SJSA1 (cell line): ENCODE measurements around the gene SLC8B1. TPM values are rescaled to one million over a fixed set of nuclear protein-coding genes. Genes with fewer than 3 reads are reported as not detected.

Source experiments
- DNase-seq, 2 experiments: peaks; one replicate each; pipeline ENCODE4 v3.0.0-alpha.2; 2015 to 2020; ENCODE audit warnings: low spot score in 2 of 2, low read depth in 1 of 2
- H3K27ac ChIP-seq: fragments of 250-450 bp; sonication (Bioruptor Pico); 2 replicates; pipeline ENCODE4 v1.5.1; 2020; ENCODE audit warnings: mild to moderate bottlenecking, moderate library complexity
- H3K27me3 ChIP-seq: fragments of 250-450 bp; sonication (Bioruptor Pico); replicated peaks from 2 replicates; pipeline ENCODE4 v1.5.1; 2020; ENCODE audit warnings: mild to moderate bottlenecking, moderate library complexity
- H3K36me3 ChIP-seq: fragments of 250-450 bp; sonication (Bioruptor Pico); 2 replicates; pipeline ENCODE4 v1.5.1; 2020; ENCODE audit warnings: mild to moderate bottlenecking
- H3K4me1 ChIP-seq: fragments of 250-450 bp; sonication (Bioruptor Pico); replicated peaks from 2 replicates; pipeline ENCODE4 v1.6.1; 2021; ENCODE audit warnings: mild to moderate bottlenecking
- H3K4me3 ChIP-seq: fragments of 250-450 bp; sonication (Bioruptor Pico); 2 replicates; pipeline ENCODE4 v1.5.1; 2020; ENCODE audit warnings: mild to moderate bottlenecking
- H3K9me3 ChIP-seq: fragments of 250-450 bp; sonication (Bioruptor Pico); replicated peaks from 2 replicates; pipeline ENCODE4 v1.5.1; 2020; ENCODE audit warnings: mild to moderate bottlenecking
- total RNA-seq: library from RNA; depleted of rRNA; stranded (reverse); fragments of >200 nt; shearing (Covaris generic); gene quantifications from 2 replicates; pipeline ENCODE4 v1.2.3, GENCODE V29; 2014; rRNA removed

SLC8B1 gene
- 9.4 and 27.4 TPM in 2 replicates for total RNA-seq

DNA sequence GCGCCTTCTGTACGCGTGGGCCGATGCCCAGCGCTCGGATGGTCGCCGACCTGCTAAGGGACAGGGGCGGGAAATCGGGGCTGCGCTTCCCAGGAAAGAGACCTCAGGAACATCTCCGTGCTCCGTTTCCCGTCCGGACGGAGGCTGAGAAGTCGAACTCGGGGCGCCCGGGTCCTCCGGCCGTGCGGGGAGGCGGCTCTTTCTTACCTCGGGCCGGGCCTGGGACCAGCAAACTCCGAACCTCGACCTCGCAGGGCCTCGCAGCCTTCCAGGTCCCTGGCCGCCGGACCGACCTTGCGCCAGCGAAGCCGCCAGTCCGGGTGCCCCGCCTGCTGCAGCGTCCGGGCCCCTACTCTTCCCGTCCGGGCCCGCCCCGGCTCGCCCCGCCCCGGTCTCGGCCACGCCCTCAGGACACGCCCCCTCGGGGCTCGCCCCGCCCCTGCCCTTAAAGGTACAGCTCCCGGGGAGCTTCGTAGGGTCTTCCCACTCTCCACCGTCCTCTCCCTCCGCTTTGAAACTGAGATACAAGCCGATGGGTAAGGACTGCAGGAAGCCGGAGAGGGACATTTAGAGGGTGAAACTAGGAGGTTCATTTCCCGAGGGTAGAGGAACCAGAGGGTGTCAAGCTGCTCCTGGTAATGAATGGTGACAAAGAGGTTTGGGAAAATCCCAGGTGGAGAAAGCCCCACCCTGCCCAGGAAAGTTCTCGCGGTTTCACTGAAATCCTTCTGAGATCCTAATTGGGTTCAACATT lies at the start of gene SLC8B1:
Gene SLC8B1, minus strand, starts transcription at position 324 of the 754 bp plus-strand sequence. CDS start 2,231 bp downstream, outside the sequence.
- Histone ChIP-seq H3K4me3 (peak within 1 kb of the TSS; percentile 67), H3K36me3 (peaks cover 8% of the 10 kb centered on the region; the same call in 1 of the 2 replicates), H3K4me1 (peaks cover 11% of the 10 kb centered on the region), H3K27ac (no peak within 1 kb of the TSS), H3K27me3 (no peaks in the 10 kb centered on the region), H3K9me3 (no peaks in the 10 kb centered on the region)
- DNase-seq: peak; percentile 76 to 79

DNA sequence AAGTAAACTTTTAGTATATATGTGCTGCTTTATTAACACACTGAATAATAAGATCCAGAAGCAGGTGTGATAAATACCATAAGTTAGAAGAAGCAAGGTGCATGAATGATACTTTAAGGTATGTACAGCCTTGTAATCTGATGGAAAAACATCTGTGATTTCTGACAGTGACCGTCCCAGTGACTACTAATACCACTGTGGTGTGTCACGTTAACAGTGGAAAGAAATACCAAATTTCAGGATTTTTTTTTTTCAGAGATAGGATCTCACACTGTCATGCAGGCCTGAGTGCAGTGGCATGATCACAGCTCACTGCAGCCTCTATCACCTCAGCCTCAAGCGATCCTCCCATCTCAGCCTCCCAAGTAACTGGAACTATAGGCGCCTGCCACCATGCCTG lies 47.3 kb upstream of the SLC8B1 start:
- DNase-seq: no peak
- Histone ChIP-seq H3K27ac (no peak overlapping the region), H3K4me1 (no peaks in the 10 kb centered on the region), H3K27me3 (no peaks in the 10 kb centered on the region), H3K9me3 (no peaks in the 10 kb centered on the region), H3K4me3 (no peak overlapping the region), H3K36me3 (no peaks in the 10 kb centered on the region; the same call in 1 of the 2 replicates)

DNA sequence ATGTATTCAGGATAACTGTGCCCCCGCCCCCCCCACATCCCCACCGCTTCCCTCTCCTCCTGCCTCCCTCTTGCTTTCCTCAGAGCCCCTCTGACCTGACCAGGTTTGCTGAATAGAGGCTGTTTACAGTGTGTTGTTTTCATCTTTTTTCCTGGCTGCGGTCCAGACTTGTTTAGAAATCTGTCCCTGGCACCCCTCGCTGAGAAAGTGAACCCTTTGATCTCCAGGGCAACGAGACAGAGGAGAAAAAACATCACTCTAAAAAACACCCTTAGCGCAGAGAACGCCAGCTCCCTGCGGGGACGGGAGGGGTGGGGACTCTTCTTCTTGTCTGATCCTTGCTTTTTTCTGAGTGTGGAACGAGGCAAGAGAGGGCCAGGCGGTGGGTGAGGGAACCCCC lies 46.3 kb upstream of the SLC8B1 start:
- H3K27me3 ChIP-seq: no peaks in the 10 kb centered on the region
- no peaks in the 10 kb centered on the region for H3K9me3 ChIP-seq
- H3K4me1 ChIP-seq: no peaks in the 10 kb centered on the region
- H3K36me3 ChIP-seq: no peaks in the 10 kb centered on the region; the same call in 1 of the 2 replicates
- H3K27ac ChIP-seq: no peak overlapping the region
- H3K4me3 ChIP-seq: no peak overlapping the region
- DNase-seq: no peak

DNA sequence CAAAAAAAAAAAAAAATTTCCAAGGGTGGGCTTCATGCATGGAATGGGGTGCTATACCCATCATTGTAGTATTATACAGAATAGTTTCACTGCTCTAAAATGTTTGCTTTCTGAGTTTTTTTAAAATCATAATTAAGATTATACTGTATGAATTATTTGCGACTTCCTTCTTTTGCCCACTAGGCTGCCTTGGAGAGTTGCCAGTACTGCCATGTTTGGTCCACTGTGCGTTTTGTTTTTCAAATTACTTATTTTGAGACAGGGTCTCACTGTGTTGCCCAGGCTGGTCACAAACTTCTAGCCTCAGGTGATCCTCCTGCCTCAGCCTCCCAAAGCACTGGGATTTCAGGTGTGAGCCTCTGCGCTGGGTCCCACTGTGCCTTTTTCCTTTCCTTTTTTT lies 43.4 kb upstream of the SLC8B1 start:
- Histone ChIP-seq H3K4me1 (no peaks in the 10 kb centered on the region), H3K27me3 (no peaks in the 10 kb centered on the region), H3K36me3 (peaks cover 7% of the 10 kb centered on the region; the same call in 1 of the 2 replicates), H3K9me3 (no peaks in the 10 kb centered on the region), H3K4me3 (no peak overlapping the region), H3K27ac (no peak overlapping the region)
- no peak for DNase-seq

DNA sequence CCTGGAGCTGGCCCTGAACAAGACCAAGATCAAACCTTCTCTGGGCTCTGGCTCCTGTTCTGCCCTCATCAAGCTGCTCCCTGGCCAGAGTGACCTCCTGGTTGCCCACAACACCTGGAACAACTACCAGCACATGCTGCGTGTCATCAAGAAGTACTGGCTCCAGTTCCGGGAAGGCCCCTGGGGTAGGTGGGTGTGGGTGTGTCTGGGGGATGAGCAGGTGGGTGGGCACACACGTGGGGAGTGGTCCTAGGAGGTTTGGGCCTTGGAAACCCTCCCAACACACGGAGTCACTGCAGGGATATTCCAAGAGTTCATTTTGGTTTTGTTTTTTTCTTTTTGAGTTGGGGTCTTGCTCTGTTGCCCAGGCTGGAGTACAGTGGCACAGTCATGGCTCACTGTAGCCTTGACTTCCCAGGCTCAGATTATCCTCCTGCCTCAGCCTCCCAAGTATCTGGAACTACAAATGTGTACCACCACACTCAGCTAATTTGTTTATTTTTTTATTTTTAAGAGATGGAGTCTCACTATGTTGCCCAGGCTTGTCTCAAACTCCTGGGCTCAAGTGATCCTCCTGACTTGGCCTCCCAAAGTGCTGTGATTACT lies 40.0 kb upstream of the SLC8B1 start:
- no peaks in the 10 kb centered on the region for H3K9me3 ChIP-seq
- H3K4me1 ChIP-seq: no peaks in the 10 kb centered on the region
- DNase-seq: no peak
- H3K36me3 ChIP-seq: peaks cover 7% of the 10 kb centered on the region; the same call in 1 of the 2 replicates
- H3K27me3 ChIP-seq: no peaks in the 10 kb centered on the region
- no peak overlapping the region for H3K4me3 ChIP-seq
- no peak overlapping the region for H3K27ac ChIP-seq

DNA sequence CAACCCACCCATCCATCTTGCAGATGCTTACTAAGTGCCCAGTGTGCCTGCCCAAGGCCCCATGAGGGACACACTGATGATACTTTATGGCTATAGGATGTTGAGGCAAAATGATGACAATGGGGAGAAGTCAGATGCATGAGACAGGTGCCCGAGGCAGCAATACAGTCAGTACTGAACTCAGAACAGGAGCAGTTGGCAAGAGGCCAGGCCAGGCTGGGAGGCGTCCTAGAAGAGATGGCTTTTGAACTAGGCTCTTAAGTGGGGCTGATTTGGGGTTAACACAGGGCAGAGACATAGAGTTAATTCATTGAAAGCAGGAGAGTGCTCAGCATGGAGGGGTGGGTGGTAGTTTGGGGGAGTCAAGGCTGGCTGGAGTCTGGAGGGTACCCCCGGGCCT lies 39.1 kb upstream of the SLC8B1 start:
- no peaks in the 10 kb centered on the region for H3K27me3 ChIP-seq
- DNase-seq: no peak
- H3K4me3 ChIP-seq: no peak overlapping the region
- no peaks in the 10 kb centered on the region for H3K9me3 ChIP-seq
- no peaks in the 10 kb centered on the region for H3K4me1 ChIP-seq
- H3K27ac ChIP-seq: no peak overlapping the region
- H3K36me3 ChIP-seq: peaks cover 7% of the 10 kb centered on the region; the same call in 1 of the 2 replicates

DNA sequence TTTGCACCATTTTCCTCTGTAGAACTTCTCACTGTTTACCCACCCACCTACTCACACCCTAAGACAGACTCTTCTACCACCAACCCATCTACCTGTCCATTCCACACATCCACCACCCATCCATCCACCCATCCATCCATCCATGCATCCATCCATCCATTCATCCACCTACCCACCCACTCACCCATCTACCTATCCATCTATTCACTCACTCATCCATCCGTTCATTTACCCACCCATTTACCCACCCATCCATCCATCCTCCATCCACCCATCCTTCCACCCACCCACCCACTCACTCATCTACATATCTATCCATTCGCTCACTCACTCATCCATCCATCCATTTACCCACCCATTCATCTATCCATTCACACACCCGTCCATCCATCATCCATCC lies 38.5 kb upstream of the SLC8B1 start:
- Histone ChIP-seq H3K36me3 (peaks cover 7% of the 10 kb centered on the region; the same call in 1 of the 2 replicates), H3K27ac (no peak overlapping the region), H3K4me1 (no peaks in the 10 kb centered on the region), H3K4me3 (no peak overlapping the region), H3K27me3 (no peaks in the 10 kb centered on the region), H3K9me3 (no peaks in the 10 kb centered on the region)
- no peak for DNase-seq

DNA sequence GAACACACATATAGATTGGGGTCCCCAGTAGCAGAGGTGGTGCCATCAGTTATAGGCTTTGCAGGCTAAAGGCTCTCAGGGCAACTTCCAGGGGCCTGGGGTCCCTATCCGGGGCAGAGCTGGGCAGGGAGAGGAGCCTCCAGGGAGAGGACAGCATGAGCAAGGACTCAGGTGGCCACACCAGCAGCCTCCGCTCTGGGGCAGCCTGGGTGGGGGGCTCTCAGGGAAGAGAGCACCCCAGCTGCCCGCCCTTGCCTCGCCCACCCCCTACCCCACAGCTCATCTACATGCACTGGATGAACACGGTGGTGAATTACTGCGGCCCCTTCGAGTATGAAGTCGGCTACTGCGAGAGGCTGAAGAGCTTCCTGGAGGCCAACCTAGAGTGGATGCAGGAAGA lies 37.5 kb upstream of the SLC8B1 start:
- Histone ChIP-seq H3K4me3 (no peak overlapping the region), H3K27ac (no peak overlapping the region), H3K36me3 (peaks cover 7% of the 10 kb centered on the region; the same call in 1 of the 2 replicates), H3K4me1 (no peaks in the 10 kb centered on the region), H3K27me3 (no peaks in the 10 kb centered on the region), H3K9me3 (no peaks in the 10 kb centered on the region)
- DNase-seq: no peak

DNA sequence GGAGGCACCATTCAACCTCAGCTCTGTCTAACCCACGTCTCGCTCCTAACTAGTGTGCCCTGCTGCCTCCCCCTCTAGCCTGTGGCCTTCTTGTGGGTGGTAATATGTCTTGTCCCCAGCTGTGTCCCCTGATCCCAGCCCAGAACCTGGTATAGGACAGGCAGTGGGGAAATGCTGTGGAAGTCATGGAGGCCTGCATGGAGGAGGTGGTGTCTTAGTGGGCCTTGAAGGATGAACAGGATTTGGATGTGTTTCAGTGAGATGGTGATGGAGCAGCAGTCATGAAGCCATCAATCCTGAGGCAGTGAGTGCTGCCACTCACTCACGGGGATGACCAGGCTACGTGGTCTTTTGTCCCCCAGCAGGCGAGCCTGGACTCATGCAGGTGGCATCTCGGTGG lies 36.9 kb upstream of the SLC8B1 start:
- H3K27me3 ChIP-seq: no peaks in the 10 kb centered on the region
- H3K27ac ChIP-seq: no peak overlapping the region
- no peaks in the 10 kb centered on the region for H3K4me1 ChIP-seq
- no peaks in the 10 kb centered on the region for H3K9me3 ChIP-seq
- H3K36me3 ChIP-seq: peaks cover 7% of the 10 kb centered on the region; the same call in 1 of the 2 replicates
- no peak for DNase-seq
- no peak overlapping the region for H3K4me3 ChIP-seq

DNA sequence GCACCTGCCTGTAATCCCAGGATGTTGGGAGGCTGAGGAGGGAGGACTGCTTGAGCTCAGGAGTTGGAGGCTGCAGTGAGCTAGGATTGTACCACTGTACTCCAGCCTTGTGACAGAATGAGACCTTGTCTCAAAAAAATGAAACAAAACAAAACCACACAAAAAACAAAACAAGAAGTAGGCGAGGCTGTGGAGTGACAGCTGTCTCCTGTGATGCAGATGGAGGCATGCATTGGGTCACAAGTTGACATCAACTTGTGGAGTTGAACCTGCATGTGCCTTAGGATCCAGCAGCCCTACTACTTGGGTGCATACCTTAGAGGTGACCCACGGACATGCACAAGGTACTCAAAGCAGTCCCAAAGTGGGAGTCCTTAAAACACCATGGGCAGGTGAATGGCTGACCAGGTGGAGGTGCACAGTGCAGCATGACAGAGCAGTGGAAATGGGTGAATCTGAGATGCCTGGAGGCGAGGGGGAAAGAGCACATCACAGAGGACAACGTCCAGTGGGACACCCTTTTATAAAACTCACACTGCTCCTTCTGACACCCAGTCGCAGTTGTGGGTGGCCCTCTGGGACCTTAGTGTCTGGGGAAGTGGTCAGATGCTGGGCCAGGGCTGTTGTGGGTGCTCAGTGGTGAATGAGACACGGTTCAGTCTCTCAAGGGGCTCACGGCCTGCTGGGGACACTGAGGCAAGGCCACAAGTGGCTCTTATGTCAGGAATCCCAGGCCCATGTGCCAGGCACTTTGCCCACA lies 36.2 kb upstream of the SLC8B1 start:
- Histone ChIP-seq H3K27ac (no peak overlapping the region), H3K4me3 (no peak overlapping the region), H3K4me1 (no peaks in the 10 kb centered on the region), H3K9me3 (no peaks in the 10 kb centered on the region), H3K27me3 (no peaks in the 10 kb centered on the region), H3K36me3 (peaks cover 7% of the 10 kb centered on the region; the same call in 1 of the 2 replicates)
- no peak for DNase-seq

DNA sequence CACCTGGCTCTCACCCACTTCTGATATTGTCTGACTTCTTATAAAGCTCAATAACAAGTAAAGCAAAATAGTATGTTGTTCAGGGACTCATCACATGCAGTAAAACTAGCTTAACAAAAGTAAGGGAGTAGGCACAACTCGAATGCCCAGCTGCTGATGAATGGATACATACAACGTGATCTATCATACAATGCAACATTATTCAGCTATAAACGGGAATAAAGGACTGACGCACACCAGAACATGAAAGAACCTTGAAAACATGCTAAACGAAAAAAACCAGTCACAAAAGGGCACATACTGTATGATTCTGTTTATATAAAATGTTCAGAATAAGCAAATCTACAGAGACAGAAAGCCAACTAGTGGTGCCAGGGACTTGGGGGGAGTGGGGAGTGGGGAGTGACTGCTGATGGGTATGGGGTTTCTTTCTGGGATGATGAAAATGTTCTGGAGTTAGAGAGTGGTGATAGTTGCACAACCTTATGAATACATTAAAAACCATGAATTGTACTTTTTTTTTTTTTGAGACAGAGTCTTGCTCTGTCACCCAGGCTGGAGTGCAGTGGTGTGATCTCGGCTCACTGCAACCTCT lies 34.6 kb upstream of the SLC8B1 start:
- no peaks in the 10 kb centered on the region for H3K36me3 ChIP-seq
- H3K9me3 ChIP-seq: no peaks in the 10 kb centered on the region
- no peak overlapping the region for H3K4me3 ChIP-seq
- no peaks in the 10 kb centered on the region for H3K27me3 ChIP-seq
- DNase-seq: no peak
- H3K27ac ChIP-seq: no peak overlapping the region
- no peaks in the 10 kb centered on the region for H3K4me1 ChIP-seq

DNA sequence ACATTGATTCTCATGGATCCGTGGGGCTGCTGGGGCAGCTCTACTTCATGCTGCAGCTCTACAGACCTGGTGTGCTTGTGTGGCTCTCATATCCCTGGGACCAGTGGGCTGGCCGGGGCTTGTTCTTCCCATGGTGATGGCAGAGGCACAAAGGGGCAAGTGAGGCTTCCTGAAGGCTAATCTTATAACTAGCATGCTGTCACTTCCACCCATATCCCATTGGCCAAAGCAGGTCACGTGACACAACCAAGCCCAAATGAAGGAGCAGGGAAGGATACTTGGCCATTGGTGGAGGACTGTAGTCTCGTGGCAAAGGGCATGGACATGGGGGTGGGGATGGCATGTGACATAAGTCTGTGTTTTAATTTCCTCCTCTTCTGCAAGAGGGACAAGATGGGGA lies 33.4 kb upstream of the SLC8B1 start:
- H3K4me1 ChIP-seq: no peaks in the 10 kb centered on the region
- no peak overlapping the region for H3K4me3 ChIP-seq
- H3K9me3 ChIP-seq: no peaks in the 10 kb centered on the region
- no peaks in the 10 kb centered on the region for H3K36me3 ChIP-seq
- no peaks in the 10 kb centered on the region for H3K27me3 ChIP-seq
- no peak overlapping the region for H3K27ac ChIP-seq
- DNase-seq: no peak

DNA sequence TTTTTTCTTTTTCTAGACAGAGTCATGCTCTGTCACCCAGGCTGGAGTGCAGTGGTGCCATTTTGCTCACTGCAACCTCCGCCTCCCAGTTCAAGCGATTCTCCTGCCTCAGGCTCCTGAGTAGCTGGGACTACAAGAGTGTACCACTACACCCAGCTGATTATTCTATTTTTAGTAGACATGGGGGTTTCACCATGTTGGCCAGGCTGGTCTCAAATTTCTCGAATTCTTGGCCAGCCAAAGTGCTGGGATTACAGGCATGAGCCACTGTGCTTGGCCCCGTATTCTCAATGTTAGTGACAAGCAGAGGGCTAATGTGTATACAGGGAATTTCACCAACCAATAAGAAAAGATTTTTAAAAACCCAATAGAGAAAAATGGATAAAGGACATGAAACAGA lies 31.9 kb upstream of the SLC8B1 start:
- Histone ChIP-seq H3K27me3 (no peaks in the 10 kb centered on the region), H3K9me3 (no peaks in the 10 kb centered on the region), H3K4me1 (no peaks in the 10 kb centered on the region), H3K4me3 (no peak overlapping the region), H3K36me3 (no peaks in the 10 kb centered on the region), H3K27ac (no peak overlapping the region)
- no peak for DNase-seq
